ENCODE measurements around the gene PPFIA3.

The PPFIA3 gene

GRCh38 chr19:49182848-49183375 lies 63.6 kb downstream of the PPFIA3 start:
- H3K4me1 ChIP-seq (ENCODE audit: control insufficient read depth in 1 of 2, insufficient read depth in 1 of 2, low read depth in 1 of 2, low read length in 1 of 2) = no peaks in the 10 kb centered on the region
- TF ChIP-seq CTCF (IDR thresholded peaks at IDR 0.05) = no peak
- H3K27me3 ChIP-seq = no peaks in the 10 kb centered on the region
- no peak overlapping the region for H3K27ac ChIP-seq
- H3K36me3 ChIP-seq = no peaks in the 10 kb centered on the region
- no peaks in the 10 kb centered on the region for H3K9me3 ChIP-seq
- no peak overlapping the region for H3K4me3 ChIP-seq (ENCODE audit: low read depth in 1 of 2, low read length in 1 of 2)

GRCh38 chr19:49186108-49186507 lies 66.8 kb downstream of the PPFIA3 start:
- no peak overlapping the region for H3K4me3 ChIP-seq (ENCODE audit: low read depth in 1 of 2, low read length in 1 of 2)
- TF ChIP-seq CTCF (IDR thresholded peaks at IDR 0.05) = no peak
- no peaks in the 10 kb centered on the region for H3K36me3 ChIP-seq
- no peaks in the 10 kb centered on the region for H3K9me3 ChIP-seq
- peaks cover 4% of the 10 kb centered on the region for H3K27me3 ChIP-seq
- H3K27ac ChIP-seq = no peak overlapping the region
- no peaks in the 10 kb centered on the region for H3K4me1 ChIP-seq (ENCODE audit: control insufficient read depth in 1 of 2, insufficient read depth in 1 of 2, low read depth in 1 of 2, low read length in 1 of 2)

GRCh38 chr19:49188626-49189200 lies 69.4 kb downstream of the PPFIA3 start:
- no peak overlapping the region for H3K27ac ChIP-seq
- H3K27me3 ChIP-seq = peaks cover 4% of the 10 kb centered on the region
- no peaks in the 10 kb centered on the region for H3K9me3 ChIP-seq
- no peak for TF ChIP-seq CTCF (IDR thresholded peaks at IDR 0.05)
- H3K4me3 ChIP-seq (ENCODE audit: low read depth in 1 of 2, low read length in 1 of 2) = no peak overlapping the region
- H3K36me3 ChIP-seq = no peaks in the 10 kb centered on the region
- no peaks in the 10 kb centered on the region for H3K4me1 ChIP-seq (ENCODE audit: control insufficient read depth in 1 of 2, insufficient read depth in 1 of 2, low read depth in 1 of 2, low read length in 1 of 2)

- no peak for TF ChIP-seq CTCF (IDR thresholded peaks at IDR 0.05)
- Histone ChIP-seq H3K4me1 (ENCODE audit: control insufficient read depth in 1 of 2, insufficient read depth in 1 of 2, low read depth in 1 of 2, low read length in 1 of 2) (no peaks in the 10 kb centered on the region), H3K27ac (no peak overlapping the region)
These were observed 69.9 kb downstream of the PPFIA3 start for GRCh38 chr19:49189259-49189658.

GRCh38 chr19:49190781-49191180 lies 71.4 kb downstream of the PPFIA3 start:
- H3K36me3 ChIP-seq = no peaks in the 10 kb centered on the region

More at GRCh38 chr19:49189259-49189658, 69.9 kb downstream of the PPFIA3 start:
- Histone ChIP-seq H3K27me3 (peaks cover 4% of the 10 kb centered on the region), H3K4me3 (ENCODE audit: low read depth in 1 of 2, low read length in 1 of 2) (no peak overlapping the region), H3K36me3 (no peaks in the 10 kb centered on the region), H3K9me3 (no peaks in the 10 kb centered on the region)

More at GRCh38 chr19:49190781-49191180, 71.4 kb downstream of the PPFIA3 start:
- Histone ChIP-seq H3K4me1 (ENCODE audit: control insufficient read depth in 1 of 2, insufficient read depth in 1 of 2, low read depth in 1 of 2, low read length in 1 of 2) (no peaks in the 10 kb centered on the region), H3K4me3 (ENCODE audit: low read depth in 1 of 2, low read length in 1 of 2) (no peak overlapping the region), H3K9me3 (no peaks in the 10 kb centered on the region), H3K27ac (no peak overlapping the region), H3K27me3 (peaks cover 4% of the 10 kb centered on the region)
- TF ChIP-seq CTCF (IDR thresholded peaks at IDR 0.05) = no peak
